NCI-H2196 (cell line): ENCODE results near the gene SPIRE2.
A peak's percentile ranks its signal among the peaks of the same experiment; 100 is the strongest.

Experiments
- DNase-seq: peaks from one replicate; lab custom pipeline; 2025; ENCODE audit not compliant: unreplicated experiment; lab: John Stamatoyannopoulos, UW

The SPIRE2 gene

GRCh38 chr16:89893642-89894548 lies 65.6 kb downstream of the SPIRE2 start:
- DNase-seq: no peak

DNA sequence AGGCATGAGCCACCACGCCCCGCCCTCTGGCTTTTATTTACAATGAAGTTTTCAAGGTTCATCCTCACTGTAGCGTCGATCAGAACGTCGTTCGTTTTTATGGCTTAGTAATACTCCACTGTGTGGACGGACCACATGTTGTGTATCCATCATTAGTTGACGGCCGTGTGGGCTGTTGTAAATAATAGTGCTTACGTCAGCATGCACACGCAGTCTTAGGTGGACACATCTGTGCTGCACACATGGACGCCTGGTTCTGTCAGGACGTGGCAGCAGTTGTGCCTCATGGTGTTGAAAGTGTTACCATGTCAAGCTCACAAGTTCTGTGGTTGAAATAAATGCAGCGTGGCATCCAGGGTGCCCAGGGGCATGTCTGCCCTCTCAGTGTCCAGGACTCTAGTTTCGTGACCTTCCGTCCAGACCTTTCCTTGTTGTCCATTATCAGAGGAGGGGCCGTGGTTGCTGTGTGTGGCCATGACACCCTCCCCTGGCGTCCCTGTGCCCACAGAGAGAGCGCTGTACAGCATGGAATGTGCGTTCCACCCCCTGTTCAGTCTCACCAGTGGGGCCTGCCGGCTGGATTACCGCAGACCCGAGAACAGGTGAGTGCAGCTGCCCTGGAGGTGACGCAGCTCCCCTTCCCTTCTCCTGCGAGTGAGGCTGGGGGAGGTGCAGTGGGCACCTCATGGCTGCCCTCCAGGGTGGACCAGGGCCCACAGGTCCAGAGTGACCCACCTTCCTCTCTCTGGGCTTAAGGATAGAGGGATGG lies 67.4 kb downstream of the SPIRE2 start:
- no peak for DNase-seq

DNA sequence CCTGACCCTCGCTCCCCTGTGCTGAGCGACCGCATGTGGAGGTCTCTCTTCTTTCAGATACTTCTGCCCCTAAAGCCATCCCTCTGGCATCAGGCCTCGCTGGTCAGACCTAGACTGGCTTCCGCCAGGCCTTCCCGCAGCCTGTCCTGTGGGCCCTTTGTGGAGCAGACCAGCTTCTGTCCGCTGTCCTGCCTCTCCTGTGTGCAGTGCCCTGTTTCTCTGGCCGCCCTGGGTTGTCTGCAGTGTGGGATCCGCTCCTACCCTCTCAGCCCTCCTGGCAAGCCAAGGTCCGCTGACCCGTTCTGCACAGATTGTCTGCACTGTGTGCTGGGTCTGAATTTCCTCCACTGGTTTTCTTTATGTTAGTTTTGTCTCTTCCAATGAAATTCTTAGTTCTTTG lies 68.9 kb downstream of the SPIRE2 start:
- DNase-seq: no peak

GRCh38 chr16:89898201-89898967 lies 70.1 kb downstream of the SPIRE2 start:
- DNase-seq: no peak

DNA sequence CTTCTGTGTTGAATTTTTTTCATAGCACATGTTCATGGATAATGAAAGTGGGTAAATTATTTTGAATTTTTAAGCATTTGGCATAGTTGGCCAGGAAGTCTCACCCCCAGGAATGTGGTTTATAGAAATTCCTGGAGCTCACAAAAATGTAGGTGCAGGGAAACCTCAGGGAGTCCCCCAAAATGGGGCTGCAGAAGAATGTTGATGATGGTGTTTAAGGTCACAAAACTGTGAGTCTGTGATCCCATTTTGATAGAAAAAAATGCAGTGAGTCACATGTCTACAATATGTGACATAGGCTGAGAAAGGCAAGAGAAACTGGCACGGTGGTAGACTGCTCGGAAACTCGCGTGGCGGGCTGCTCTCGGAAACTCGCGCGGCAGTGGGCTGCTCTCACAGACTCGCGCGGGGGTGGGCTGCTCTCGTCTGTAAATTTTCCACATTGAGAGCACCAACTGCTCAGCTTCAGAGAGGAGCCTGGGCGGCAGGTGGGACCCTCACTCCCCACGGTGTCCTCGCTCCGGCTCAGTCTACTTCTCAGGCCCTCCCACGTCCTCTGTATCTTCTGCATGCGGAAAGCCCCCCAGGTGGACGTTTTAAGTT lies 71.7 kb downstream of the SPIRE2 start:
- DNase-seq: no peak

- DNase-seq: no peak
Measured at GRCh38 chr16:89900885-89901284, 72.6 kb downstream of the SPIRE2 start.

- no peak for DNase-seq
Measured at GRCh38 chr16:89902980-89903379, 74.7 kb downstream of the SPIRE2 start.

DNA sequence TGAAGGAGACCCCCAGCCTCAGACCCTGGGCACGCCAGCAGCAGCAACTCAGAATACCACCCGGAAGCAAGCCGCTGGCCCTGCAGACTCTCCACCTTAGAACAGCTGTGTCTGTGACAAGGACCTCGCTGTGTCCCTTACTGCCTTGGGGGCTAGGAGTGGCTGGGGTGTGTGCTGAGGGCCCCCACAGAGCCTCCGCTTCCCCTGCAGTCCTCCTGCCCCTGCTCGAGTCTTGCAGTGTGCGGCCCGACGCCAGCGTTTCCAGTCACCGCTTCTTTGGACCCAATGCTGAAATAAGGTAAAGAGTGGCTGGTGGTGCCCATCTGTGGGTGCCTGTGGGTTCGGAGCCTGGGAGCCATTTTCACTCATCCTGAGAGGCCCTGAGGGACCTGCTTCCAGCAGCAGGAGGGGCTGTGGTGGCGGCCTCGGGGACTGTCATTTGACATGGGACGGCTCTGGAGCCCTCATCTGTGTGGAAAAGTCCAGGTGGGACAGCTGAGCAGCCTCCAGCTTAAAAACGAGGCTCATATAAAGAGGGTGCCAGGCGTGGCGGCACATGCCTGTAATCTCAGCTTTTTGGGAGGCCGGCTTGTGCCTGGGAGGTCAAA lies 75.7 kb downstream of the SPIRE2 start:
- no peak for DNase-seq

DNA sequence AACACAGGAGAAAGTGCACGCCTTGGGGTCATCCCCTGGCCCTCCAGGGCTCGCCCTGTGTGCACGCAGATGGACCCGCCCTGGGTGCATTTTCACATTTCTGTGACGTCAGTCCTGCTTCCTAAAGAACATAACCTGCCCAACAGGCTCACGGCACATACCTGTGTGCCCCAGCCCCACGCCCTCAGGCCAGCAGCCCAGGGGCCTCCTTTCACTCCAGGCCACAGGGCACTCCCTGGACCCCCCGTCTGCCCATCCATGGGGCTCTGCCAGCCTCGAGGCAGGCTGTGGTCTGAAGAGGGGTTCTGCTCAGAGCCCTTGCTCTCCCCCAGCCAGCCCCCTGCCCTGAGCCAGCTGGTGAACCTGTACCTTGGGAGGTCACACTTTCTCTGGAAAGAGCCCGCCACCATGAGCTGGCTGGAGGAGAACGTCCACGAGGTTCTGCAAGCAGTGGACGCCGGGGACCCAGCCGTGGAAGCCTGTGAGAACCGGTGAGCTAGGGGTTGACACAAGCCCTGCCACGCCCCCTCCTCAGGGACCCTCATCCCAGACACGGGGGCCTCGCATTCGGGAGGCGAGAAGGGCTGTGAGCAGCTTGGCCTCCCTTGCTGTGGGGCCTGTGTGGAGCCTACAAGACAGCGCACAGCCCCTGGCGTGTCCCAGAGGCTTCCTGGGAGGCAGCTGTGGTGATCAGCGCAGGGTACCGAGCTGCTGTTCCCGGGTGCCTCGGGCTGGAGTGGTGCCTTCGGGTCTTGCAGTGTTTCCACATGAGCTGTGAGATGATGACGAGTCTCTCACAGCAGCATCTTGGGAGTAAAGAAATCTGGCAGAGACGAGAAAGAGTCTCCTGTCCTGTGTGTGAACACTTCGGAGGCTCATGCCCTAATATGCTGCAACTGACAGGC lies 76.6 kb downstream of the SPIRE2 start:
- DNase-seq: no peak

GRCh38 chr16:89905511-89906139 lies 77.3 kb downstream of the SPIRE2 start:
- no peak for DNase-seq

DNA sequence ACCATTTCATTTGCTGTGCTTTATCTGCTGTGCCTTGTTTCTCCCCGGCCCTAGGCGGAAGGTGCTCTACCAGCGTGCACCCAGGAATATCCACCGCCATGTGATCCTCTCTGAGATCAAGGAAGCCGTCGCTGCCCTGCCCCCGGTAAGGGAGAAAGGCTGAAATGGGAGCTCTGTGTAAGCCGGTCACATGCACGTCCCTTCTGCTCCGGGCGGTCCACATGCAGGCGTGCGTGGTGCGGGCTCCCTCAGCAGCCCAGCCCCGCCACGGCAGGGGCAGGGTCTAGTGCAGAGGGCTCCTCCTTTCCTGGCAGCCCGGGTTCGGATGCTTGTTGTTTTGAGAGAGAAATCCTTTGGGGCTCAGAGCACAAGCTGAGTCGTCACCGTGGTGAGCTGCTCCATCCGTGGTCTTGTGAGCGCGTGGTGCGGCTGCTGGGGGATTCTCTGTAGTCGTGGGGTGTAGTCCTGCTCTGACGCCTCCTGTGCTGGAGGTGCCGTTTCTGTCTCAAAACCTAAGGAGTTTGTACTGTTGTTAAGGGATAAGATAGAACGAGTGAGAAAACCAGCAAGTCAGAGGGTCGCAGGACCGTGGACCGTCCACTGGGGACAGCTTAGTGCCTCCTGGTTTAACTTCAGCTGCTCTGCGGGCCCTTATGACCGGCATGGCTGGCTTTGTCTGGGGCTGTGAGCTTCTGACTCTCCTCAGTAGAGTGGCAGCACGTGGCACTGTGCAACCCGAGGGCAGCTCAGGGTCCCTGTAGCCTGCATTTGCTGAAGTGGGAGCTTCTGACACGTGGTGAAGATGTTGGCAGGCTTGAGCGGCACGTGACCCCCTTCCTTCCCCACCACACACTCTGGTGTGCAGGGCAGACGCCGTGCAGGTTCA lies 78.1 kb downstream of the SPIRE2 start:
- no peak for DNase-seq

DNA sequence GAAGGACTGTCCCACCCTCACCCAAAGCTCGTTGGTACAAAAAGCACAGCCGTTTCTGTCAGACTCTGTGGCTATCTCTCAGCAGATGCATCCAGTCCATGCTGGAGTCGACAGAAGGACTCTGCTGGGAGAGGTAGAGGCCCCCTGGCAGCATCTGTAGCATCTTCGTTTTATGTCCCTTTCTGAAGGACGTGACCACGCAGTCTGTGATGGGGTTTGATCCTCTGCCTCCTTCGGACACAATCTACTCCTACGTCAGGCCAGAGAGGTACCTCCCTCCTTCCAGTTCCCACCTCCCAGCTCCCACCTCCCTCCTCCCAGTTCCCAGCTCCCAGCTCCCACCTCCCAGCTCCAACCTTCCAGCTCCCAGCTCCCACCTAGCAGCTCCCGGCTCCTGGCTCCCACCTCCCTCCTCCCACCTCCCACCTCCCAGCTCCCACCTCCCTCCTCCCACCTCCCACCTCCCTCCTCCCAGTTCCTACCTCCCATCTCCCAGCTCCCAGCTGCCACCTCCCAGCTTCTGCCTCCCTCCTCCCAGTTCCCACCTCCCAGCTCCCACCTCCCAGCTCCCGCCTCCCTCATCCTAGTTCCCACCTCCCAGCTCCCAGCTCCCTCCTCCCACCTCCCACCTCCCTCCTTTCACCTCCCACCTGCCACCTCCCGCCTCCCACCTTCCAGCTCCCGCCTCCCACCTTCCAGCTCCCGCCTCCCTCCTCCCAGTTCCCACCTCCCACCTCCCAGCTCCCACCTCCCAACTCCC lies 79.0 kb downstream of the SPIRE2 start:
- no peak for DNase-seq

- DNase-seq: no peak
Measured at GRCh38 chr16:89908236-89908635, 80.0 kb downstream of the SPIRE2 start.

DNA sequence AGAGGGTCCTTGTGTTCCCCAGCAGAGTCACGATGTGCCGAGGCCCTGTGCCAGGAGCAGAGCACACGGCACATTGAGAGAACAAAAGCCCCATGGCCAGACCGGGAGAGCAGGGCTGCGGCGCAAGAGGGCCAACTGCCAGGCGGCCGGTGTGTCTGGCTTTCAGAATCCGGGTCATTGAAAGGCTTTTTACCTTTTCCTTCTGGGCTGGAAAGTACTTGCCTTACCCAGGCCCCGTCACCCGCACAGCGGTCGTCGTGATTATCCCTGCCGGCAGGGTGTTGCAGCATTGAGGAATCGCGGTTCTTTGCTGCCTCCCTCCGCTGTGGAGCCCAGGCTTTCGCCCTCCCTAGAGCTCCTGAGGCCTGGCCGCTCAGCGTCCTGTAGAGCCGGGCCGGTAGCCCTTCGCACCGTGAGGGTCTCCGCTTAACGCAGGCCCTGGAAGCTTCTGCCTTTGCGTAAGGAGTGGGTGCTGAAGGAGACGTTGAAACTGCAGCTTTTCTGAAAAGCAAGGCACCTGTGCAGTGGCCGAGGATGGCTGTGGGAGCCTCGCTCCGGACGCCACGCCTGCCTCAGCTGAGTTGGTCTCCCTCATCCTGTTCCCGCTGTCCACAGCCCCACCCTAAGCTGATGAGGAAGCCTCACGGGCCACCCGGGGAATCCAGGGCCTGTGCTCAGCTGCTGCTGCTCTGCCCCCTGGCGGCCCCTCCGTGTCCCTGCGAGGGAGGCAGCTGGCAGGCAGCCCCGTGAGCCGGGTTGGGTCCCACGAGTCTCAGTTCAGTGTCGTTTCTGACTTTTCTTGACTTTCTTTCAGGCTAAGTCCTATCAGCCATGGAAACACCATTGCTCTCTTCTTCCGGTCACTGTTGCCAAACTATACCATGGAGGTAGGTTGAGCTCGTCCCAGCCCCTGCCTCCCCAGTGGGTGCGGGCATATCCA lies 81.8 kb downstream of the SPIRE2 start:
- peak; percentile 21 for DNase-seq

GRCh38 chr16:89910717-89911354 lies 82.6 kb downstream of the SPIRE2 start:
- DNase-seq: no peak

GRCh38 chr16:89911375-89911774 lies 83.1 kb downstream of the SPIRE2 start:
- DNase-seq: no peak
